ENCODE measurements around the gene CD300LF.

DNA sequence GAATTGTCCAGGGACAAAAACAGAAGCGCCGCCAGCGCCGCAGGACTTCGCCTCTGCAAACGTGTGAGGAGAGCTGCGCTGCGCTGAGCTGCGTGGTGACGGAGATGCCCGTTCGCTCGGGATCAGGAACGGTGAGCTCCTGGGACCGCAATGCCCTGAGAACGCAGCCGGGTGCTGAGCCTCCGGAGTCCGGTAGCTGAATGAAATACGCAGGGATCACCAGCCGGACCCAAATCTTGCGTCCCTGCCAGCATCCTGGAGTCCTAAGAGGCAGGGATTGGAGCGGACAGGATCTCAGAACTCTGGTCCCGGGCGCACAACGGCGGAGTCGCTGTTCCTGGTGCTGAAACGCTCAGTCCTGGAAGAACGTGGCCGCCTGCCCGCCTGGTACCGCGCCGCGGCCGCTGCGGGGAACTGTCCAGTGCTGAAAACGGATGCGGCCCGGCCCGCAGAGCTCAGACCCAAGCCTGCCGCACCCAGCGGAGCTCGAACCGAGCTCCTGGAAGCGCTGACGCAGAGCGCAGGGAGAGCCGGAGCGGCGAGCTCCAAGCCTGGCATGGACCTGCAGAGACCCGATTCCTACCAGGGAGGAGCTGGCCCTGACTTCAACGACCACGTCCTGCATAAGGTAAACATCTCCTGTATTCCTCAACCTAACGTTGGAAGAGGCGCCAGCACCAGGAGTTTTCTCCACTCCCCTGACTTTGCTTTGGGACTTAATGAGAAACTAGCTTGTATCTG lies 41.5 kb downstream of the CD300LF start:
- TF ChIP-seq SMARCA5 (IDR thresholded peaks at IDR 0.05) = no peak
- TF ChIP-seq RAD21 (IDR thresholded peaks at IDR 0.05; ENCODE audit: insufficient read depth, low read depth, low read length) = no peak
